HG02884 (cell line): ENCODE data around the gene OR10P1.

Source experiments
- ATAC-seq: cut with Tn5 transposase; IDR thresholded peaks from one replicate; pipeline ENCODE4 v1.9.1; 2021; ENCODE audit warnings: mild to moderate bottlenecking, moderate library complexity; ENCODE audit not compliant: unreplicated experiment

OR10P1 gene

GRCh38 chr12:55682087-55682796 is 45.5 kb downstream of the OR10P1 start:
- ATAC-seq: no peak

GRCh38 chr12:55683676-55684075 is 47.0 kb downstream of the OR10P1 start:
- no peak for ATAC-seq

GRCh38 chr12:55684761-55685370 is 48.2 kb downstream of the OR10P1 start:
- no peak for ATAC-seq

- no peak for ATAC-seq
Measured at GRCh38 chr12:55685671-55686070, 49.0 kb downstream of the OR10P1 start.

- no peak for ATAC-seq
Measured at GRCh38 chr12:55686366-55687010, 49.8 kb downstream of the OR10P1 start.
